SHP77 treated with DMSO at 0.1 percent for 48 hours (cell line): ENCODE results near the gene GUCY2C.
A peak's percentile ranks its signal among the peaks of the same experiment; 100 is the strongest.

Experiments used
- DNase-seq: peaks from one replicate; lab custom pipeline; 2025; lab: John Stamatoyannopoulos, UW

The GUCY2C gene

DNA sequence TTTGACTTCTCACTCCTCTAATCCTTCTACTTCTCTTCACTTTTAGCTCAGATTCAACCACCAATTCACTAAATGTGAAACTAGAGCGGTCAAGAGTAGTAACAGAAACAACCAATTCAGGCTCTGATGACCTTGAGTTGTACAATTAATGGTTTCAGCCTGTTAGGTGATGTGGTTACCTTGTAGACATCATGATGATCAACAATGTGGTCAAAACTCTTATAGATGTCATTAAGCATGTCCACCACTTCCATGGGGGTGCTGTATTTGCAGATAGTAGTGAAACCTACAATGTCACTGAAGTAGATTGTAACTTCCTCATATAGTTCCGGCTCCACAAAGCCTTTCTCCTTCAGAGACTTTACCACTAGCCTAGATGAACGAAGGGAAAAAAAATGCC is 74.6 kb downstream of the GUCY2C start:
- no peak for DNase-seq

GRCh38 chr12:14619741-14620501 is 76.5 kb downstream of the GUCY2C start:
- DNase-seq: no peak

- DNase-seq: no peak
These were observed 77.4 kb downstream of the GUCY2C start for GRCh38 chr12:14618983-14619382.

DNA sequence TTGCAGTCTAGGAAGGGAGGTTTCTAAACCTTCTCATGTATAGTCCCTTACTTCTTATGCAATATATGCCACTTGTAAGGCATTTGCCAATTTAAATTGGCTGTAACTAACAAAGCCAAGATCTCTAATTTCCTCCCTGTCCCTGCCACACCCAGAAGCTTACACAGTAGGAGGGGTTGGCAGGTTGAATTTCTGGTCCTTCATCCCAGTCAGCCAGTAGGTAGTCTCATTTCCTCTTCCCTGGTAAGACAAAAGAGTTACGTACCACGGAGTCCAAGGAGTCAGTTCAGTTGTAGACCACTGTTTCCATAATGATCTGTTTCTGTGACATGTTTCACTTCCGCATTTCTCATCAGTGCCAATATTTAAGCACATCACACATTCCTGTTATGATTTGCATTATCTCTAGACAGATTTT is 81.7 kb downstream of the GUCY2C start:
- DNase-seq: no peak

DNA sequence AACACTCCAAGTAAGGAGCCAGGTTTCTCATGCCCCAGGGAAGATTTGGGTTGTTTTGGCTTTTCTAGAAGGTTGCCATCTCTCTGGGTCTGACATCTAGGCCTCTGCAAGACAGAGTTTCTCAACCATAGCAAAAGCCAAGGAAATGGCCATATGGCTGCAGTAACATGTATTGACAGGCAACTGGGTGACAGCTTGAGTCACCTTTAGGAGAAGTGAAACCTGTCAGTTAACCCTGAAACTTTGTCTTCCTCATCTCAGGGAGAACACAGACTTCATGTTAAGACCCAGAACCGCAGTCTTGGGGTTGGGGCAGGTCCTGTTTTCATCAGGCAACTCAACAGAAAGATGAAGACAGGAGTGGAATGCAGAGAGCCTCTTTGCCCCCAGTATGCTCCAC is 82.7 kb downstream of the GUCY2C start:
- DNase-seq: no peak

- no peak for DNase-seq
These were observed 83.4 kb downstream of the GUCY2C start for GRCh38 chr12:14612898-14613445.

DNA sequence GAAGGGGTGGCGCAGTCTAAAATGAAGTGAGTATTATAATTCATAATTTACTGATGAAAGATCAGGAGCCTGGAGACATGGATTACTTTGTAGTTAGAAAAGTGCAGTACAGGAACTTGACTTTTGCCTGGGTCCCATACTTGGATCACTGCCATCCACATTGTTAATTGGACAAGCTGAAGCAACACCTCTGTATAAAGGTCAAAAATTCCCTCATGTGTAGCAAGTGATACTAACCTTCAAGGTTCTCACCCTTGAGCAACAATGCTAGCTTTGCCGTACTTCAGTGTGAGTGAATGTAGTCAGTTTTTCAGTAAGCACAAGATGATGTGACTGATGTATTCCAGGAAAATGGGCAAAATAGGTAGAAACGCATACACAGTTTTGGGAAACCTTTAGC is 84.1 kb downstream of the GUCY2C start:
- DNase-seq: no peak

DNA sequence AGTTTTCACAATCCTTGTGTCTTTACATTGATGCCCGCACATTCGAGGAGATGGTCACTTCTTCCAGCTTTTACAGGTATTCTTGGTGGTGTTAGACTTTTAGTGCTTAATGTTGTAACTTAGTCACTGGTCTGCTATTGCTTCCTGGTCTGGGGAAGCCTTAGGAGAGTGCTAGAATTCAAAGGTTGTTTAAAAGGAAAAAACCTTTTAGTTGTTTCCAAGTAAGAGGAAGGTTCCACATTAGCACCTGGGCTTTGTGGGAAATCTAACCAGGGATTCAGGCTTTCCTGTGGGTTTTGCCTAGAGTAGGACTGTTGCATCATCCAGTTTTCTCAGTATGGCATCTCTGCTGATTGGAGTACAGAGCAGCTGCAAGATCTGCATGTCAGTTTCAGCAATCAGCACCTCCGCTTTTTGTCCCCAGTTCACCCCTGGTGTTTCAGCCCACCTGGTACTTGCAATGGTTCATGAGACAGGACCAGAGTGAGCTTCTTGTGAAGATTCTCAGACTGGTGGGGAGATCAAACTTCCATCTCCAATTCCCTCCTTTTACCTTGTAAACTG is 84.7 kb downstream of the GUCY2C start:
- DNase-seq: peak; percentile 8

DNA sequence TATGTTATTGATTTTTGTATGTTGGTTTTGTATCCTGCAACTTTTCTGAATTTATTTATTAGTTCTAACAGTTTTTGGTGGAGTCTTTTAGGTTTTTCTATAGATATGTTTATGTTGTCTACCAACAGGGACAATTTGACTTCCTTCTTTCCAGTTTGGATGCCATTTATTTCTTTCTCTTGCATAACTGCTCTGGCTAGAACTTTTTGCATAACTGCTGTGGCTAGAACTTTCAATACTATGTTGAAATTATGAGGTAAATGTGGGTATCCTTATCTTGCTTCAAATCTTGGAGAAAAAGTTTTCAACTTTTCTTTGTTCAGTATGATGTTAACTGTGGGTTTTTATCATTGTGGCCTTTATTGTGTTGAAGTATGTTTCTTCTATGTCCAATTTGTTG is 88.8 kb downstream of the GUCY2C start:
- DNase-seq: no peak

DNA sequence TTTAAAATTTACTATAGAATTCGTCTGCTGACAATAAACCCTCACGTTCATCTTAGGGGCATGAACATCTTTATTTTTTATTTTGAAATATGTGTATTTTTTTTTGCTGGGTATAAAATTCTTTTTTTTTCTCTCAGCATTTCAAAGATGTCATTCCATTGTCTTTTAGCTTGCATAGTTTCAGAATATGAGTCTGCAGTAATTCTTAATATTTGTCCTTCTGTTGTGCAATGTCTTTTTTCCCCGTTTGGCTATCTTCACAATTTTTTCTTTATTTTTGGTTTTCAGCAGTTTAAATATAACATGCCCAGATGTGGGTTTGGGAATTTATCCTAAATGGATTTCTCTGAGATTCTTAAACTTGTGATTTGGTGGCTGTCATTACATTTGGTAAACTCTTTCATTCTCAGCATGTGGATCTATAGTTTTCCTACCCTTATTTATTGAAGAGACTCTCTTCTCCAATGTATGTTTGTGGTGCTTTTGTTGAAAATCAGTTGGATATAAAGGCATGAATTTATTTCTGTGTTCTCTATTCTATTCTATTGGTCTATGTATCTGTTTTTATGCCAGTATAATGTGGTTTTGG is 90.9 kb downstream of the GUCY2C start:
- no peak for DNase-seq

DNA sequence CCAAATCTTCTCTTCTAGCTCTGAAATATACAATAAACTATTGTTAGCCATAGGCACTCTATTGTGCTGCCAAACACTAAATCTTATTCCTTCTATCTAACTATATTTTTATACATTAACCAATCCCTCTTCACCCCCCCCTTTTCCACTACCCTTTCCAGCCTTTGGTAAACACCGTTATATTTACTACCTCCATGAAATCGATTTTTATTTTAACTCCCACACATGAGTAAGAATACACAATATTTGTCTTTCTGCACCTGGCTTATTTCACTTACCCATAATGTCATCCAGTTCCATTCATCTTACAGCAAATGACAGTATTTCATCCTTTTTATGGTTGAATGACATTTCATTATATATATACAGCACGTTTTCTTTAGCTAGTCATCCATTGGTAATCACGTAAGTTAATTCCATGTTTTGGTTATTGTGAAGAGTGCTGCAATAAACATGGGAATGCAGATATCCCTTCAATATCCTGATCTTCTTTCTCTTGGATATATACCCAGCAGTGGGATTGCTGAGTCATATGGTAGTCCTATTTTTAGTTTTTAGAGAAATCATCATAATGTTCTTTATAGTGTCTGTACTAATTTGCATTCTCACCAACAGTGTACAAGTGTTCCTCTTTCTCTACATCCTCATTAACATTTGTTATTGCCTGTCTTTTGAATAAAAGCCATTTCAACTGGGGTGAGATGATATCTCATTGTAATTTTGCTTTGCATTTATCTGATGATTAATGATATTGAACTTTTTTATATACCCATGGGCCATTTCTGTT is 94.5 kb downstream of the GUCY2C start:
- DNase-seq: peak; percentile 75

DNA sequence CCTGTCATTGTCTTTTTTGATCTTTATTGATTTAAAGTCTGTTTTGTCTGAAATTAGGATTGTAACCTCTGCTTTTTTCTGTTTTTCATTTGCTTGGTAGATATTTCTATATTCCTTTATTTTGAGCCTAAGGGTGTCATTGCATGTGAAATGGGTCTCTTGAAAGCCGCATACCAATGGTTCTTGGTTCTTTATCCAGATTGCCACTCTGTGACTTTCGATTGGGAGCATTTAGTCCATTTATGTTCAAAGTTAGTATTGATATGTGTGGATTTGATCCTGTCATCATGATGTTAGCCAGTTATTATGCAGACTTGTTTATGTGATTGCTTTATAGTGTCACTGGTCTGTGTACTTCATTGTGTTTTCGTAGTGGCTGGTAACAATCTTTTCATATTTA is 98.9 kb downstream of the GUCY2C start:
- no peak for DNase-seq

DNA sequence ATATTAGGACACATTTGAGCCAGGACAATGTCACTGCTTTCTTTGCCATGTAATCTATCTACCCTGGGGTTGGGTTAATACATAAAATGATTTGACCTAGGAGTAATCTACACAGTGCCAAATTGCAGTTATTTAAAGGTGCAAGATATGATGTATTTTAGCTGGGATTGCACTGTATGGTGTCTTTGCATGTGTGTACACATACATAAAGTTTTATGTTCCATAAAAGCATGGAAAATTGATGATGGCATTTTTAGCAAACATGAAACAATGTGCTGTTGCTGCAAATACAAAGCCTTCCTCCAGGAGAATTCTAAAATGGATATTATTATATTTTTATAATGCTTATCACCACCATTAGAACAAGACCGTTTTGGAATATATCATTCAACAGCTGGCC is 104.7 kb downstream of the GUCY2C start:
- no peak for DNase-seq

DNA sequence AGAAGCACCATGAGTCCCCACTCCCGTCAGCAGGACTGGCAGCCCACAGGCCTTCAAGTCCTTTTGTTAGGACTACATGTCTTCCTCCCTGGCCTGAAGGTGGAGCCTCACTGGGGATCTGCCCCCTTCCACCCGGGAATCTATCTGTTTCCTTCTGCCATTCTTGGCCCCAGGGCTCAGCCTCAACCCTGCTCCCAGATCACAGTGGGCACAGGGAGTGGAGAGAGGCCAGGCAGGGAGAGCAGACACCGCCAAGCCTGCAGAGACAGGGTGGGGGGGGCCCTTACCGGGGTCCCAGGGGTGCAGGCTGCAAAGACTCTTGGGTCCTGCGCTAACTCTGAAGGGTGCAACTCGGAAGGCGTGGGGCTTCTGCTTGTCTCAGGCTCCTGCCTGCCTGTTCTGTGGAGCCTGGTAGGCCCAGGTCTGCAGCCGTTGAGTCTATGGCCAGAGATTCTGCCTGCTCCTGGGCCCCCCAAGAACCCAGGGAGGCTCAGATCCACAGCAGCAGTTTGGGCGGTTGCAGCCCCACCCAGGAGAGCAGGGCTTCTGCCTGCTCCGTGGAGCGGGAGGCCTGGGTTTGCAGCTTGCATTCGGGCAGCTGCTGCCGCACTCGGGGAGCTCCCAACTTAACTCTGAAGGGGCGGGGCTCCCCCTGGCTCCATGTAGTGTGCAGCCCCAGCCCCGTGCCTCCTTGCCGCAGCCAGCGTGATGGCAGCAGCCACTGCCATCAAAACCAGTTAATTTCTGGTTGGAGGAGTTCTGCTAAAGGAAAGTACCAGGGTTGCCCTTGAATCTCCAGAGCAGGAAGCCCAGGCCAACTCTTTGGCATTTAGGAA is 107.0 kb downstream of the GUCY2C start:
- no peak for DNase-seq

GRCh38 chr12:14588571-14588970 is 107.8 kb downstream of the GUCY2C start:
- no peak for DNase-seq

- no peak for DNase-seq
These were observed 117.8 kb downstream of the GUCY2C start for GRCh38 chr12:14578646-14579045.

GRCh38 chr12:14577344-14577743 is 119.1 kb downstream of the GUCY2C start:
- DNase-seq: no peak

GRCh38 chr12:14576896-14577295 is 119.5 kb downstream of the GUCY2C start:
- DNase-seq: no peak

DNA sequence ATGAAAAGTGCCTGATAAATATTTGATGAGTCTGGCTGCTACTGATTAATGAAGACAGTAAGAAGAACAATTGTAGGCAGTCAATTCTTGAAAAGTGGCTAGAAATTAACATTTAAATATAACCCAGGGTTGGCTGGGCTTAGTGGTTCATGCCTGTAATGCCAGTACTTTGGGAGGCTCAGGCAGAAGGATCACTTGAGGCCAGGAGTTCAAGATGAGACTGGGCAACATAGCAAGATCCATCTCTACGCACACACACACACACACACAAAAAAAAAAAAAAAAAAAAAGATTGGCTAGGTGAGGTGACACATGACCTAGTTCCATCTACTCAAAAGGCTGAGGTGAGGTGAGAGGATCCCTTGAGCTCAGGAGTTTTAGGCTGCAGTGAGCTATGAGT is 120.8 kb downstream of the GUCY2C start:
- no peak for DNase-seq

DNA sequence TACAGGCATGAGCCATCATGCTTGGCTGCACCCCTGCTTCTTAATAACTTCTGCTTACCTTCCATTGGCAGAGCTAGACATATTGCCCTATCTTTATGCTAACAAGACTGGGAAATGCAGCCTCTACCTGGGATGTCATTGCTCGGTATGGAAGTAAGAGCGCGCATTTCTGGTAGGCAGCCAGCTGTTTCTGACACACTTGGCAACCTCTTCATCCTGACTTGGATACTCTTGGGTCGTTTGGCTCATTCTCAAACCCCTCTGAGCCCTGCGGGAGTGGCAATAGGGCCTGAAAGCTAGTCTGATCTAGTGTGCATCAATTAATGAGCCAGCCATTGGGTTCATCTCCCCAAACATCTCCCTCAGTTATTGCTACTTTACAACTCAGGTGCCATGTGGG is 123.3 kb downstream of the GUCY2C start:
- DNase-seq: no peak

GRCh38 chr12:14572401-14572800 is 124.0 kb downstream of the GUCY2C start:
- DNase-seq: no peak

DNA sequence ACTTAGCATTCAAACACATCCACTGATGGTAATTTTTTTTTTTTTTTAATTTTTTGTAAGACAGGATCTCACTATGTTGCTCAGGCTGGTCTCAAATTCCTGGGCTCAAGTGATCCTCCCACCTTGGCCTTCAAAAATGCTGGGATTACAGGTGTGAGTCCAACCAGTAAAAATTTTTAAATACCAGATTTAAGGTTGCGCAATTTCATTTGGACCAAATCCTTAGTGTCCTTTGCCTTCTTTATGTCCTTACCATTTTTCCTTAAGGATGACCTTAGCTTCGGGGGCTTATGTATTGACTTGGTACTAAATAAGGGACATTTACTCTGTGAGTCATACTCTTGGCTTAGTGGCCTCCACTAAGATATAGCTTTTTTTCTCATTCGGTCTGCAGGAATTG is 124.6 kb downstream of the GUCY2C start:
- no peak for DNase-seq
